Fibroblast of upper back skin (primary cell): Measurements from ENCODE around the gene GATA5.
"Not testable (repeated sequence)": the region's sequence is repeated elsewhere in the genome, so short reads cannot be mapped to it uniquely, and the experiment has no call there.

ENCODE experiments used
- DNase-seq: peaks from one replicate; pipeline ENCODE4 v3.0.0-alpha.2; 2013

The GATA5 gene

DNA sequence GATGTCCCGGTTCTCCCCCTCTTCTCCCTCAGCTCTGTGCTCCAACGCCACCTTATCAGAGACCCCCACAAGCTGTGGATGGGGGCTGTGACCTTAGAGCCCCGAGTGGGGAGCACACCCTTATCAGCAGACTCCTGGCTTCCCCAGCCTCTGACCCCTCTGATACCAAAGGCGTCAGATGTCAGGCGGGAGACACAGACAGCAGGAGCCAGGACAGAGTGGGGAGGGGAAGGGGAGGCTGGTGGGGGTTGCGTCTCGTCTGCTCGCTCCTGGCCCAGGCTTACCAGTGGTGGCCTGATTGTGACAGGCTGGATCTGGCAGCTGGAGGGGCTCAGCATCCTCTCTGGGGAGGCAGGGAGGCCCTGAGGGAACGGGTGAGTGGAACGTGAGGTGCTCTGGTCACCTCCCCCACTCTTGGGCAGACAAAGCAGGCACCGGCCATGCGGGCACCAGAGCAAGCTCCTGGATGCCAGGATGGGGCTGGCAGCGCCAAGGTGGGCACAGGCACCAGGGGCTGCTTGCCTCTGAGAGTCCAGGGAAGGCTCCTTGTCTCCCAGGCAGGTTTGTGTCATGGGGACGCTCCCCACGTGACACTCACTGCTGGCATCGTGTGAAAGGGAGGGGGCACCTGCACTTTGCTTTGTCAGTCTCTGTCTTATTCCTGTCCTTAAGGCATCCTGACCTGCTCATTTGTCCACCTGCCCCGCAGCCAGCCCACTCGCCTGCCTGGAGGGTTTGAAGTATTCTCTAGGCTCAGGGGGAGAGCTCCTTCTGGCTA lies 27.8 kb upstream of the GATA5 start:
- no peak for DNase-seq

- DNase-seq: no peak
Measured at GRCh38 chr20:62502496-62503095, 26.8 kb upstream of the GATA5 start.

DNA sequence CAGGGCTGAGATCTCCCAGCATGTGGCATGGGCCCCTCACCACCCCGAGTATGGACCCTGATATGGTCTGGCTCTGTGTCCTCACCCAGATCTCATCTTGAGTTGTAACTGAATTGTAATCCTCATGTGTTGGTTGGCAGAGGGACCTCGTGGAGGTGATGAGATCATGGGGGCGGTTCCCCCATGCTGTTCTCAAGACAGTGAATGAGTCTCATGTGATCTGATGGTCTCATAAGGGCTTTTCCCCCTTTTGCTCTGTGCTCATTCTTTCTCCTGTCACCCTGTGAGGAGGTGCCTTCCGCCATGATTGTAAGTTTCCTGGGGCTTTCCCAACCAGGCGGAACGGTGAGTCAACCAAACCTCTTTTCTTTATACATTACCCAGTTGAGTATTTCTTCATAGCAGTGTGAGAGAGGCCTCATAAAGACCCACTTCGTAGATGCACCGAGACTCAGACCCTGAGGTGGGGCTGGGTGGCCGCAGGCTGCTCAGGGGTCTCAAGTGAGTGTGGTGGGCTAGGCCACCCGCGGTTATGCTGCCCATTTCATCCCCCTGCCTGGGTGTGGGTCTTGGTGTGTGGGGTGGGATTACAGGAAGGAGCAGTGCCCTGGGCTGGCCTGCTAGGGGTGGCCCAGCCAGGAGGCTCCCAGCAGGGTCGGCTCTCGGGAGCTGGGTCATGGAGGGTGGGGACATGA lies 26.2 kb upstream of the GATA5 start:
- peak; percentile 3 for DNase-seq

DNA sequence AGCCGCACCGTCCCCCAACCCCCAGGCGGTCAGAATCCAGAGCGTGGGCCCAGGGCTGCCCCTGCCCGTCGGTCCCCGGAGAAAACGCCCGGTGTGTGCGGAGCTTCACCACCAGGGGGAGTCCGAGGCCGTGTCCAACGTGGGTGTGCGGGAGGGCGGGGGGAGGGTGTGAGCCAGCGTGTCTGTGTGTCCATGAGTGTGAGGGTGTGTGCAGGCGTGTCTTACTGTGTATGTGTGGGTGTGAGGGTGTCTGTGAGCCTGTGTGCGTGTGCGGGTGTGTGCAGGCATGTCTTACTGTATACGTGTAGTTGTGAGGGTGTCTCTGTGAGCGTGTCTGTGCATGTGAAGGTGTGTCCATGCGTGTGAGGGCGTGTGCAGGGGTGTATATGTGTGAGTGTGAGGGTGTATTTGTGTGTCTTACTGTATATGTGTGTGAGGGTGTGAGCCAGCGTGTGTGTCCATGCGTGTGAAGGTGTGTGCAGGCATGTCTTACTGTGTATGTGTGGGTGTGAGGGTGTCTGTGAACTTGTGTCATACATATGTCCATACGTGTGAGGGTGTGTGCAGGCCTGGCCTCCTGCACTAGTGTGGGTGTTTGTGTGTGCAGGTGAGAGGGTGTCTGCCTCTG lies 24.6 kb upstream of the GATA5 start:
- DNase-seq: peak; percentile 18

GRCh38 chr20:62499758-62500236 lies 24.0 kb upstream of the GATA5 start:
- DNase-seq: no peak

DNA sequence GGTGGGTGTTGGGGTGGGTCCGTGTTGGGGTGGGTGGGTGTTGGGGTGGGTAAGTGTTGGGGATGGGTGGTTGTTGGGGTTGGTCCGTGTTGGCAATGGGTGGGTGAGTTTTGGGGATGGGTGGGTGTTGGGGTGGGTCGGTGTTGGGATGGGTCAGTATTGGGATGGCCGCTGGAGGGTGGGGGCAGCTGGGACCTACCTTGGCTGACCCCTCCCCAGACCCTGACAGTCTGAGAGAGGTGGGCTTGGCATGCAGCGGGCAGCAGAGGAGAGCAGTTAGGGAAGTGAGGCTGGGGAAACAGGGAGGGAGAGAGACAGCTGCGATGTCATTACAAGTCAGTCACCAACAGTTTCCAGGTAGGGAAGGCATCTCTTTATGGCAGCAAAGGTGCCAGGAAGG lies 23.1 kb upstream of the GATA5 start:
- no peak for DNase-seq

GRCh38 chr20:62496568-62497218 lies 20.9 kb upstream of the GATA5 start:
- DNase-seq: no peak

DNA sequence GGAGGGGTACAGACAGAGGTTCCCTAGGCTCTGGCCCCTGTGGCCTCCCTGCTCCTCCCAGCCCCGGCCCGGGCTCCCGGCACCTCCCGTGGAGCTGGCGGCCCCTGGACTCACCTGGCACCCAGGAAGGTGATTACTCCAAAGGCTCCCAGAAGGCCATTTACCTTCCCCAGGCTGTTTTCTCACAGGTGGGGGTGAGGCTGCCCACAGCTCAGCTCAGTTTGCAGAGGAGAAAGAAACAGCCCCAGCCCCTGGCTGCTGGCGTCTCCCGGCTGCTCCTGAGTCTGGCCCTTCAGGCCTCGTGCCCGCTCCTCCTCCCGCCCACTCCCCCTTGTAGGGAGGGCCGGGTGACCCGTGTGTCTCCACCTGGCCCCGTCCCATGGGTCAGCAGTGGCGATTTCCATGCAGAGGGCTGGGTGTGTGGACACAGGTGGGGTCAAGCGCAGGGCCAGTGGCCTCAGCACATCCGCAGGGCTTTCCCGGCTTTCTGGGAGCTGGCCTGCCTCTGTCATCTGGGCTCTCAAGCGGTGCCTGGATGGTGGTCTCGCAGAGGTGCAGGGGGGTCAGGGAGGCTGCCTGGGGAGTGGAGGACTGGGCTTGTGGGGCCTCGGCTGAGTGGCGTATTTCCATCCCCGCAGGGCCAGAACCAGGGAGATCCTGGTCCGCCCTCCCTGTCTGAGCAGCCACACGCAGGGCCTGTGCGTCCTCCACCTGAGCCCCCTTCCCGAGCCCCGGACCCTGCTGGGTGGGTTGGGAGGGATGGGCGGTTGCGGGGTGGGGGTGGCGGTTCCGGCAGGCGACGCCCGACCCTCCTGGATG lies 20.2 kb upstream of the GATA5 start:
- DNase-seq: no peak

GRCh38 chr20:62494980-62495748 lies 19.4 kb upstream of the GATA5 start:
- DNase-seq: no peak

DNA sequence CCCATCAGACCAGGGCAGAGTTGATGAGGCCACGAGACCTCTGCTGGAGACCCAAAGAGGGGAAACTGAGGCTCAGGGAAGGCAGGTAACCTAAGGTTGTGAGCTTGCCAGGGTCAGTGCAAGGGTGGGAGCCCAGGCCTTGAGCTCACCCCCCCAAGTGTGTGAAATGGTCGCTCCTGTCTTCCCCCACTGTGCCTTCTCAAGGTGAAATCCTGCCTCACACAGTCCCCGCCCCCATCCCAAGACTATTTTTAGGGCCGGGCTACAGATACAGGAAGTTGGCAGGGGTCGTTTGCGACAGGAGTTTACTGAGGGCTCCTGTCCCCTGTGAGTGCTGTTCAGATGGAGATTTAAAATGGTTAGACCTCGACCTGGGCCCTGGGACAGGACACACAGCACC lies 18.7 kb upstream of the GATA5 start:
- no peak for DNase-seq

DNA sequence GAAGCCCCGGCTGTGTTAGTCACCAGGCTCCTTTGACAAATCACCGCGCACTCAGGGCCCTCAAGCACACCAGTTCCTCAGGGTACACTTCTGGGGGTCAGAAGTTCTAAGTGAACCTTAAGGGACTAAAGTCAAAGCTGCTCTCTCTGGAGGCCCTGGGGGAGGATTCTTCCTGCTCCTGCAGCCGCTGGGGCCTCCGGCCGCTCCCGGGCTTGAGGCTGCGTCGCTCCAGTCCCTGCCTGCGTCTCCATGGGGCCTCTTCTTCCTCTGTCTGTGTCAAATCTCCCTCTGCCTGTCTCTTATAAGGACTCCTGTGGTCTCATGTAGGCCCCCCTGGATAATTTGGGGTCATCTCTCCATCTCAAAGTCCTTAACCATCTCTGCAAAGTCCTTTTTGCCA lies 18.1 kb upstream of the GATA5 start:
- no peak for DNase-seq

- no peak for DNase-seq
Measured at GRCh38 chr20:62493253-62493885, 17.6 kb upstream of the GATA5 start.

DNA sequence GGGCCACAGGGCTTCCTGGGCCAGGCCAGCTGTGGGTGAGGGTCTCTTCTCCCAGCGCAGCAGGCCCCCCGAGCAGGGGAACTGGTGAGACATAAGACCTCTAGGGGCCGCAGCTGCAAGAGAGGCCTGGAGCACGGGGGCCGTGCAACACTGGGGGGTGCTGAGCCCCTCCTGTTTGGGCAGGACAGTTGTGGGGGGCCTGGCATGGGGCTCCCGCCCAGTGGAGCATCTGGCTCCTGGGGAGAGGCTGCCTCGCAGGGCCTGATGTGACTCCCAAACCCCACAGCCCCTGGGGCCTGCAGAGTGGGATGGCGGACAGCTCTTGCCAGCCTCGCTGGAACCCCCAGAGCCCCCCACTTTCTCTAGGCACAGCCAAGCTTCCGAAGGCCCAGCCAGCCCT lies 16.9 kb upstream of the GATA5 start:
- no peak for DNase-seq

- DNase-seq: not testable (repeated sequence)
Measured at GRCh38 chr20:62490783-62491182, 15.0 kb upstream of the GATA5 start.

DNA sequence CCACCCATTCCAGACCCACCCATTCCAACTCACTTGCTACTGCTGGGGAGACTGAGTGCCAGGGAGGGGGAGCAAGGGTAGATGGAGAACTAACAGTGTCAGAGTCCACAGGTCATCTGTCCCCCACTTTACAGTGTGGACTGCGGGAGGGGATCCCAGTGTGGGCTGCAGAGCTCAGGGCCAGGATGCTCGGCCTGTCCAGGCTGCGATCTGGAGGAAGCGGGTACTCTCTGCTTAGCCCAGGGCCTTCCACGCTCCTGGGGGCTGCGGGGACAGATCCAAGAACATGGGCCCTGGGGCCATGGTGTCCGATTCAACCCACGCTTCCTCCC lies 14.1 kb upstream of the GATA5 start:
- no peak for DNase-seq

- no peak for DNase-seq
Measured at GRCh38 chr20:62489186-62489931, 13.6 kb upstream of the GATA5 start.

DNA sequence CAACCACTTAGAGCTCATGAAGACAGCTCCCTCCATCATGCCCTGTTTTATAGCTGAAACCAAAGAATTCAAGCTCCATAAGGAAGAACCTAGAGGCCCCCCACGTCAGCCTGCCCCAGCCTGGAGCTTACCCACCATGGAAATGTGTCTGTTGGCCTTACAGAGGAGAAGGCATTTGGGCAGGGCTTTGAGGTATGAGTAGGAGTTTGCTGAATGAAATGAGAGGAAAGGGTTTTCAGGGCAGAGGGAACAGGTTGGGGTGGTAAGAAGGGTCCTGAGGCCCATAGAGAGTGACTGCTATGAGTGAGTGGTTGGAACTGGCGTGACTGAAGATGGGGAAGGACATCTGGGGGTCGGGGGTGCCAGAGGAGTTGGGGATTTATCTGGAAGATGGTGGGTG lies 12.7 kb upstream of the GATA5 start:
- no peak for DNase-seq

GRCh38 chr20:62487561-62488354 lies 12.0 kb upstream of the GATA5 start:
- DNase-seq: no peak

- no peak for DNase-seq
Measured at GRCh38 chr20:62487118-62487517, 11.3 kb upstream of the GATA5 start.
